HEK293 (cell line): ENCODE measurements around the gene CAB39.

Source experiments
- ATF2 ChIP-seq: fragments of 450-650 bp; formaldehyde crosslinking; IDR thresholded peaks from 2 replicates; pipeline ENCODE4 v1.5.1; 2016; ENCODE audit warnings: missing biosample characterization, missing genetic modification characterization, low read depth
- ELK4 ChIP-seq: IDR thresholded peaks from 2 replicates; pipeline ENCODE4 v1.6.1; 2011; ENCODE audit warnings: mild to moderate bottlenecking, low read depth, low read length, borderline replicate concordance
- OSR2 ChIP-seq: fragments of 450-650 bp; formaldehyde crosslinking; IDR thresholded peaks from 2 replicates; pipeline ENCODE4 v1.5.1; 2016; ENCODE audit warnings: missing biosample characterization, missing genetic modification characterization
- PBX3 ChIP-seq: sonication (generic); formaldehyde crosslinking; IDR thresholded peaks from 2 replicates; pipeline ENCODE4 v1.8.1; 2022; ENCODE audit warnings: mild to moderate bottlenecking, moderate library complexity, missing genetic modification reagents
- PRDM6 ChIP-seq: fragments of 450-650 bp; formaldehyde crosslinking; IDR thresholded peaks from 2 replicates; pipeline ENCODE4 v1.5.1; 2017; ENCODE audit warnings: missing biosample characterization, missing genetic modification characterization
- SCRT1 ChIP-seq: fragments of 450-650 bp; formaldehyde crosslinking; IDR thresholded peaks from 2 replicates; pipeline ENCODE4 v1.5.1; 2016; ENCODE audit warnings: missing biosample characterization, missing genetic modification characterization, borderline replicate concordance
- ZBTB44 ChIP-seq: fragments of 450-650 bp; IDR thresholded peaks from 2 replicates; pipeline ENCODE4 v1.5.1; 2018; ENCODE audit warnings: missing biosample characterization, mild to moderate bottlenecking, missing genetic modification characterization
- ZNF148 ChIP-seq: fragments of 450-650 bp; formaldehyde crosslinking; IDR thresholded peaks from 2 replicates; pipeline ENCODE4 v1.5.0; 2017; ENCODE audit warnings: missing biosample characterization, missing genetic modification characterization, borderline replicate concordance
- ZNF221 ChIP-seq: fragments of 450-650 bp; formaldehyde crosslinking; IDR thresholded peaks from 2 replicates; pipeline ENCODE4 v1.5.1; 2017; ENCODE audit warnings: missing biosample characterization, missing genetic modification characterization, borderline replicate concordance
- ZNF24 ChIP-seq: fragments of 450-650 bp; formaldehyde crosslinking; IDR thresholded peaks from 2 replicates; pipeline ENCODE4 v1.5.1; 2016; ENCODE audit warnings: missing biosample characterization, missing genetic modification characterization
- ZNF324 ChIP-seq: fragments of 450-650 bp; formaldehyde crosslinking; IDR thresholded peaks from 2 replicates; pipeline ENCODE4 v1.5.1; 2016; ENCODE audit warnings: missing biosample characterization, missing genetic modification characterization
- ZNF362 ChIP-seq: fragments of 450-650 bp; formaldehyde crosslinking; IDR thresholded peaks from 2 replicates; pipeline ENCODE4 v1.5.1; 2016; ENCODE audit warnings: missing biosample characterization, missing genetic modification characterization
- ZNF518A ChIP-seq: fragments of 450-650 bp; formaldehyde crosslinking; conservative IDR thresholded peaks from 2 replicates; pipeline ENCODE4 v1.5.1; 2016; ENCODE audit warnings: low read depth, missing biosample characterization, missing genetic modification characterization
- ZNF548 ChIP-seq: fragments of 450-650 bp; formaldehyde crosslinking; IDR thresholded peaks from 2 replicates; pipeline ENCODE4 v1.5.1; 2016; ENCODE audit warnings: missing biosample characterization, missing genetic modification characterization
- ZNF626 ChIP-seq: fragments of 450-650 bp; sonication (Bioruptor Pico); formaldehyde crosslinking; IDR thresholded peaks from 2 replicates; pipeline ENCODE4 v1.5.1; 2018; ENCODE audit warnings: missing biosample characterization, missing genetic modification characterization, inconsistent platforms
- ZNF629 ChIP-seq: fragments of 450-650 bp; formaldehyde crosslinking; IDR thresholded peaks from 2 replicates; pipeline ENCODE4 v1.5.1; 2017; ENCODE audit warnings: missing biosample characterization, missing genetic modification characterization
- ZNF792 ChIP-seq: fragments of 450-650 bp; formaldehyde crosslinking; IDR thresholded peaks from 2 replicates; pipeline ENCODE4 v1.5.1; 2016; ENCODE audit warnings: missing biosample characterization, missing genetic modification characterization

Gene CAB39

GRCh38 chr2:230666885-230667712 lies 45.5 kb upstream of the CAB39 start (continued):
- 0 out of 2 replicates have a peak, but pooled peaks have one; percentile 13 for TF ChIP-seq ZNF24 (tag by site-specific recombination)
- no peak for TF ChIP-seq ZNF626 (tag by site-specific recombination)
- TF ChIP-seq SCRT1 = no peak
- no peak for TF ChIP-seq ELK4
- peak; percentile 57 for TF ChIP-seq ATF2 (tag by site-specific recombination)
- no peak for TF ChIP-seq OSR2 (tag by site-specific recombination)
- TF ChIP-seq ZNF518A (tag by site-specific recombination) = no peak
- TF ChIP-seq PBX3 (CRISPR knock-in tag) = no peak
- TF ChIP-seq ZNF324 (tag by site-specific recombination) = no peak
- no peak for TF ChIP-seq PRDM6 (tag by site-specific recombination)
- TF ChIP-seq ZNF221 (tag by site-specific recombination) = no peak
- no peak for TF ChIP-seq ZNF362
- no peak for TF ChIP-seq ZNF548 (tag by site-specific recombination)
- no peak for TF ChIP-seq ZBTB44 (tag by site-specific recombination)
- no peak for TF ChIP-seq ZNF148
- peak; percentile 77 for TF ChIP-seq ZNF629
- no peak for TF ChIP-seq ZNF792 (tag by site-specific recombination)
